Panc1 (cell line): Measurements from ENCODE around the gene IL36RN. TPM values are rescaled to one million over a fixed set of nuclear protein-coding genes. Genes with fewer than 3 reads are reported as not detected.
A peak's percentile ranks its signal among the peaks of the same experiment; 100 is the strongest.

Experiments
- ATAC-seq: fragments of 200-7000 bp; cut with Tn5 transposase; 2 replicates; pipeline ENCODE4 v1.9.1; 2020; ENCODE audit warnings: mild to moderate bottlenecking, moderate library complexity
- BruUV-seq: library from RNA; stranded (reverse); fragments of 400-500 nt; replicated peaks from 2 replicates; lab custom pipeline; 2021; lab: Mats Ljungman, UMichigan
- CTCF ChIA-PET: fragments of 300-600 bp; sonication (Branson Sonifier 250); formaldehyde crosslinking; loops from one replicate; lab custom pipeline; 2022; ENCODE audit warnings: antibody characterized with exemption; lab: Charles Lee
- POLR2A ChIA-PET: fragments of 300-600 bp; sonication (Branson Sonifier 250); formaldehyde crosslinking; loops from one replicate; lab custom pipeline; 2022; ENCODE audit warnings: antibody characterized with exemption; lab: Charles Lee
- DNase-seq: peaks from one replicate; pipeline ENCODE4 v3.0.0-alpha.2; 2010; ENCODE audit warnings: low read depth, low spot score
- H3K27ac ChIP-seq: 2 replicates; pipeline ENCODE4 v1.5.1; 2011; ENCODE audit warnings: mild to moderate bottlenecking, low read length, inconsistent platforms
- H3K27me3 ChIP-seq: fragments of 200-500 bp; sonication (Bioruptor generic); 2 replicates; pipeline ENCODE4 v1.6.0; 2014; ENCODE audit warnings: low read length, inconsistent platforms; ENCODE audit not compliant: control insufficient read depth, insufficient read depth
- H3K36me3 ChIP-seq: fragments of 200-500 bp; sonication (Bioruptor generic); 2 replicates; pipeline ENCODE4 v1.5.1; 2014; ENCODE audit warnings: inconsistent platforms, mild to moderate bottlenecking, low read length, moderate library complexity; ENCODE audit not compliant: control insufficient read depth, insufficient read depth
- H3K4me1 ChIP-seq: 2 replicates; pipeline ENCODE4 v1.5.1; 2011; ENCODE audit warnings: inconsistent platforms, mild to moderate bottlenecking, low read length, moderate library complexity; ENCODE audit not compliant: control insufficient read depth, insufficient read depth
- H3K4me3 ChIP-seq, 2 experiments: 2 replicates each; pipeline ENCODE4 v1.5.1; 2011 to 2012; ENCODE audit warnings: low read depth in 2 of 2, low read length in 2 of 2, mild to moderate bottlenecking in 2 of 2, inconsistent platforms in 1 of 2, moderate library complexity in 1 of 2
- H3K9me3 ChIP-seq: fragments of 200-500 bp; sonication (Bioruptor generic); 2 replicates; pipeline ENCODE4 v1.5.1; 2014; ENCODE audit warnings: low read depth, mild to moderate bottlenecking, inconsistent platforms, low read length, moderate library complexity; ENCODE audit not compliant: control insufficient read depth, insufficient read depth
- POLR2AphosphoS5 ChIP-seq: IDR thresholded peaks from 2 replicates; pipeline ENCODE4 v1.6.1; 2012; ENCODE audit warnings: mild to moderate bottlenecking, low read depth, low read length, moderate library complexity
- SIN3A ChIP-seq: IDR thresholded peaks from 2 replicates; pipeline ENCODE4 v1.6.1; 2012; ENCODE audit warnings: low read depth, mild to moderate bottlenecking, low read length, moderate library complexity, borderline replicate concordance; ENCODE audit not compliant: insufficient read depth
- TCF7L2 ChIP-seq: IDR thresholded peaks from 2 replicates; pipeline ENCODE4 v1.6.1; 2011; ENCODE audit warnings: mild to moderate bottlenecking, low read depth, low read length, inconsistent platforms
- in situ Hi-C: cut with HindIII; loops from 2 replicates; pipeline ENCODE4 v1.10.0; 2016; ENCODE audit warnings: low sequenced_read_pairs, low pct_unique_long_range_greater_than_20kb
- intact Hi-C: fragments of 100-400 bp; cut with micrococcal nuclease; formaldehyde crosslinking; loops from one replicate; pipeline ENCODE4 v1.10.0; 2022; ENCODE audit not compliant: unreplicated experiment
- total RNA-seq: library from RNA; stranded (reverse); gene quantifications from one replicate; pipeline ENCODE4 v1.2.1, GENCODE V29; 2021; ENCODE audit not compliant: unreplicated experiment
- TF ChIP-seq, protein P1 (sequence below): fragments of 450-650 bp; IDR thresholded peaks from 2 replicates; pipeline ENCODE4 v1.5.1; 2017; ENCODE audit warnings: mild to moderate bottlenecking
- TF ChIP-seq, protein P2 (sequence below), 2 experiments: IDR thresholded peaks; 2 replicates each; pipeline ENCODE4 v1.6.1; 2011 to 2012; ENCODE audit warnings: low read depth in 2 of 2, control low read depth in 1 of 2, low read length in 1 of 2, mild to moderate bottlenecking in 1 of 2, moderate library complexity in 1 of 2; ENCODE audit not compliant: insufficient read depth in 1 of 2

Gene IL36RN
- total RNA-seq, 1 experiment from 2014 or later, result not detected

DNA sequence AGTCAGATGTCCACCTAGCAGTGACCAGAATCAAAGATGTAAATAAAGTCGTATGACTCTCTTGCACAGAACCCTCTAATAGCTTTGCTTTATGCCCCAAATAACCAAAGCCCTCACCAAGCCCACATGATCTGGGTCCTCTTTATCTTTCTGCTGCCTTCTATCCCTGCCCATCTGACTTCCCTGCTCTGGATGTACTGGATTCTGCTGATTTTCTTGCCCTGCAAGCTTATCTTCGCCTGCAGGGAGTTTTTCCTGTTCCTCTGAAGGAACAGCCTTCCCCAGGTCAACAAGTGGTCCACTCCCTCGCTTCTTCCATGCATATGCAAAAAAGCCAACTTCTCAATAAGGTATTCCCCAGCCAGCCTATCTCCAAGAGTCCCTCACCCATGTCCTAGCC is 25.0 kb upstream of the IL36RN start:
- in situ Hi-C loops, result no loop called here
- POLR2A ChIA-PET, result no interaction called here
- Histone ChIP-seq H3K9me3 (no peaks in the 10 kb centered on the region), H3K36me3 (no peaks in the 10 kb centered on the region), H3K4me1 (no peaks in the 10 kb centered on the region), H3K27ac (no peak overlapping the region), H3K27me3 (peaks cover 13% of the 10 kb centered on the region; the same call in 1 of the 2 replicates), H3K4me3 (no peak overlapping the region)
- CTCF ChIA-PET, result no interaction called here
- TF ChIP-seq, protein P1, sequence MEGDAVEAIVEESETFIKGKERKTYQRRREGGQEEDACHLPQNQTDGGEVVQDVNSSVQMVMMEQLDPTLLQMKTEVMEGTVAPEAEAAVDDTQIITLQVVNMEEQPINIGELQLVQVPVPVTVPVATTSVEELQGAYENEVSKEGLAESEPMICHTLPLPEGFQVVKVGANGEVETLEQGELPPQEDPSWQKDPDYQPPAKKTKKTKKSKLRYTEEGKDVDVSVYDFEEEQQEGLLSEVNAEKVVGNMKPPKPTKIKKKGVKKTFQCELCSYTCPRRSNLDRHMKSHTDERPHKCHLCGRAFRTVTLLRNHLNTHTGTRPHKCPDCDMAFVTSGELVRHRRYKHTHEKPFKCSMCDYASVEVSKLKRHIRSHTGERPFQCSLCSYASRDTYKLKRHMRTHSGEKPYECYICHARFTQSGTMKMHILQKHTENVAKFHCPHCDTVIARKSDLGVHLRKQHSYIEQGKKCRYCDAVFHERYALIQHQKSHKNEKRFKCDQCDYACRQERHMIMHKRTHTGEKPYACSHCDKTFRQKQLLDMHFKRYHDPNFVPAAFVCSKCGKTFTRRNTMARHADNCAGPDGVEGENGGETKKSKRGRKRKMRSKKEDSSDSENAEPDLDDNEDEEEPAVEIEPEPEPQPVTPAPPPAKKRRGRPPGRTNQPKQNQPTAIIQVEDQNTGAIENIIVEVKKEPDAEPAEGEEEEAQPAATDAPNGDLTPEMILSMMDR, result 0 out of 2 replicates have a peak, but pooled peaks have one; percentile 4
- no peak for TF ChIP-seq POLR2AphosphoS5
- DNase-seq (no peak), ATAC-seq (no peak)
- intact Hi-C loops, result no loop called here
- BruUV-seq, result no TSS peak

DNA sequence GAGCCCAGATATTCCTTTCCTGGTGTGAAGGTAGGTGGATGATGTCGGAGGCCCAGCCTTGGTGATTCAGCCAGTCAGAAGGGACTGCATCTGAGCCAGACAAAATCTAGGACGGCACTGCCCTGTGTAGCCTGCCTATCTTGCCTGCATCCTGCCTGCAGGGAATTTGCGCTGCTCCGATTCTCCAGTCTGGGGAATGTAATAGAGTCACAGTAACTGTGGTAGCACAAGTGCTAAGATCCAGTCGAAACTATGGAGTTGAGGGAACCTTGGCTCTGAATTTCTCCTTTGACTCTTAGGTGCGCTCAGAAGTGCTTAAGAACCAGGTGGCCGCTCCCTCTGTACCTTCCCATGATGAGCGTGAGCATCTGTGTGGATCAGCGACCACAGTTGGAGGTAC is 22.2 kb upstream of the IL36RN start:
- intact Hi-C loops (no loop called here), in situ Hi-C loops (no loop called here)
- Histone ChIP-seq H3K9me3 (no peaks in the 10 kb centered on the region), H3K27ac (no peak overlapping the region), H3K4me3 (no peak overlapping the region), H3K36me3 (no peaks in the 10 kb centered on the region), H3K27me3 (no peaks in the 10 kb centered on the region), H3K4me1 (no peaks in the 10 kb centered on the region)
- ATAC-seq (no peak), DNase-seq (no peak)
- CTCF ChIA-PET, result no interaction called here
- POLR2A ChIA-PET, result no interaction called here
- BruUV-seq, result no TSS peak
- TF ChIP-seq, protein P1, result no peak
- no peak for TF ChIP-seq TCF7L2
- TF ChIP-seq, protein P2, sequence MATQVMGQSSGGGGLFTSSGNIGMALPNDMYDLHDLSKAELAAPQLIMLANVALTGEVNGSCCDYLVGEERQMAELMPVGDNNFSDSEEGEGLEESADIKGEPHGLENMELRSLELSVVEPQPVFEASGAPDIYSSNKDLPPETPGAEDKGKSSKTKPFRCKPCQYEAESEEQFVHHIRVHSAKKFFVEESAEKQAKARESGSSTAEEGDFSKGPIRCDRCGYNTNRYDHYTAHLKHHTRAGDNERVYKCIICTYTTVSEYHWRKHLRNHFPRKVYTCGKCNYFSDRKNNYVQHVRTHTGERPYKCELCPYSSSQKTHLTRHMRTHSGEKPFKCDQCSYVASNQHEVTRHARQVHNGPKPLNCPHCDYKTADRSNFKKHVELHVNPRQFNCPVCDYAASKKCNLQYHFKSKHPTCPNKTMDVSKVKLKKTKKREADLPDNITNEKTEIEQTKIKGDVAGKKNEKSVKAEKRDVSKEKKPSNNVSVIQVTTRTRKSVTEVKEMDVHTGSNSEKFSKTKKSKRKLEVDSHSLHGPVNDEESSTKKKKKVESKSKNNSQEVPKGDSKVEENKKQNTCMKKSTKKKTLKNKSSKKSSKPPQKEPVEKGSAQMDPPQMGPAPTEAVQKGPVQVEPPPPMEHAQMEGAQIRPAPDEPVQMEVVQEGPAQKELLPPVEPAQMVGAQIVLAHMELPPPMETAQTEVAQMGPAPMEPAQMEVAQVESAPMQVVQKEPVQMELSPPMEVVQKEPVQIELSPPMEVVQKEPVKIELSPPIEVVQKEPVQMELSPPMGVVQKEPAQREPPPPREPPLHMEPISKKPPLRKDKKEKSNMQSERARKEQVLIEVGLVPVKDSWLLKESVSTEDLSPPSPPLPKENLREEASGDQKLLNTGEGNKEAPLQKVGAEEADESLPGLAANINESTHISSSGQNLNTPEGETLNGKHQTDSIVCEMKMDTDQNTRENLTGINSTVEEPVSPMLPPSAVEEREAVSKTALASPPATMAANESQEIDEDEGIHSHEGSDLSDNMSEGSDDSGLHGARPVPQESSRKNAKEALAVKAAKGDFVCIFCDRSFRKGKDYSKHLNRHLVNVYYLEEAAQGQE (IDR thresholded peaks at IDR 0.05; ENCODE audit: insufficient read depth in 1 of 2, low read depth in 2 of 2, low read length in 1 of 2), result no peak
- TF ChIP-seq POLR2AphosphoS5, result no peak
- no peak for TF ChIP-seq SIN3A
